NCI-H446 (cell line): Measurements from ENCODE around the gene COMMD9.

ENCODE experiments used
- DNase-seq, 2 experiments: peaks; one replicate each; lab custom pipeline; 2025; lab: John Stamatoyannopoulos, UW

Gene COMMD9

DNA sequence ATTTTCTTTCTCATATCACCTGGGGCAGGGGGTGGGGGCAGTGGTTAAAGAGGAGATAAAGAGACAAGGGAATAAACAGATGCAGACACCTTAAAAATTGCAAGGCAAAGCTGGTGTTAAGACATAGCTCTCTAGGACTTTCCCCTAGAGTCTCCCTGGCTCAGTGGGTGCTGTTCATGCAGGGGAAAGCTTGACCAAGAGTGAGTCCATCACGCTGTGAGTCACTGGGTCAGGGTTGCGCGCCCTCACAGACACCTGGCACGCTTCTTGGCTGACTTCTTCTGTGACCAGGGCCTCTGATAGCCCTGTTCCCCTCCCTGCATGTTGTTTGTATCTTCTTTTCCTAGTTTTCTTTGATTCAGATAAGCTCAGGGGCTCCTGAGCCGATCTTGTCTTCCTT lies 31.9 kb downstream of the COMMD9 start:
- no peak for DNase-seq

DNA sequence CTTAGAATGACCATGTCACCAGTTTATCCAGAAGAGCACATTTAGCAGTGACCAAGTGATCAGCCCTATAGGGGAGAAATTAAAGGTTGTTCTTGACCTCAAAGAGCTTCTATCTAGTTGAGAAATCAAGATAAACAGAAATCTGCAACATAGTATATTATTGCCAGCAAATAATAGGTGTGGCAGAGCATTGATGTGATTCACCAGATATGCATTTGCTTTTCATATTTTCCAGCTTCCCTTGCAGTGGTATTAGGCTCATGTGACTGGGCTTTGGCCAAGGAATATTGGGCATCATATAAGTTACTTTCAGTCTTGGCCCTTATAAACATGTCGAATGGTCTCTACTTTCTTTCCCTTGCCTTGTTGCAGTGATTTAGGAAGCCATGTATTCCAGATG lies 34.5 kb downstream of the COMMD9 start:
- DNase-seq: no peak

DNA sequence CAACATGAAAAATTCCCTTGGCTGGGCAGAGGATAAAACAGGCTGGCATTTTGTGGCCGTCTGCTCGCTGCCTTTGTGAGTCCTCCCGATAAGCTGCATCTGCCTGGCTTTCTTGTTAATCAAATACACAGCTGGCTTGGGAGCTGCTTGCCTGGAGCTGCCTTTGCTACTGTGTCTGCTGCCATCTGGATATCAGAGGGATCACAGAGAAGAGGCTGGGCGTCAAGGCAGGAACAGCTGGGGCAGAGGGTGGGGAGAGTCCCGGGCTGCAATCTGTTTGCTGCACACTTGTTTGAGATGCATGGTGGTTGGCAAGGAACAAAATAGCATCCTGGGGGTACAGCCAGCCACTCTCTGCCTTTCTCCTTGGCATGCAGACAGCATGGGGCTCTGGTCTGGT lies 36.0 kb downstream of the COMMD9 start:
- peak; percentile 89 to 95 for DNase-seq

DNA sequence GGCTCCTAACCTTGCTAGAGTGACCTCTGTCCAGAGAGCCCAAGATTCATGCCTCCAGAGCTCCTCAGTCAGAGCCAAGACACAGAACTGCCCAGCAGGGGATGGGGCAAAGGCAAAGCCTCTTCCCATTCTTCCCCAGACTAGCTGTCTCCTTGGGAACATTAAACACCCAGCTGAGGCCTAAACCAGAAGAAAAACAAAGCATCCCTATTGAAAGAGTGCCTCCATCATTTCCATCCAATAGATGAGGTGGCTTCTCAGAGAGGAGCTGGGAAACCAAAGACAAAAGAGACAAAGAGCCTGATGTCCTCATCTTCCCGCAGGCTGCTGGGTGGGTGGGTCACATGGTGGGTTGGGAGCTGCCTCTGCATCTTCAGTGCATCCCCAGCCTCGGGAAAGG lies 37.4 kb downstream of the COMMD9 start:
- no peak for DNase-seq

DNA sequence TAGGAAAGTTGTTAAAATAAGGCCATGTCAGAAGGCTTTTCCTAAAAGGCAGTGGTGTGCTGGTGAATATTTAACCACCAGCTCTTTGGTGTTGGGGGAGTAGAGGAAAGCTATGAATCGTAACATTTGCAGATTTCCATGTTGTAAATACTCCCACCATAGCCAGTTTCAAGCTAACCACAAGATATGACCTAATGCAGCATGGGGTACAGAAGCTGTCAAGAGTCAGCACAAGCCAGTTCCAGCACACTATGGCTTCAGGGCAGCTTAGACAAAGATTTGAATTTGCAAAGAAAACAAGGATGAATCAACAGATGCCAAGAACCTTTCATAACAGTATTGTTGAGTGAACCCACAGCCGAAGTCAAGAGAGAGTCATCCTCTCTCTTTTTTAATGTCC lies 40.0 kb downstream of the COMMD9 start:
- DNase-seq: no peak

DNA sequence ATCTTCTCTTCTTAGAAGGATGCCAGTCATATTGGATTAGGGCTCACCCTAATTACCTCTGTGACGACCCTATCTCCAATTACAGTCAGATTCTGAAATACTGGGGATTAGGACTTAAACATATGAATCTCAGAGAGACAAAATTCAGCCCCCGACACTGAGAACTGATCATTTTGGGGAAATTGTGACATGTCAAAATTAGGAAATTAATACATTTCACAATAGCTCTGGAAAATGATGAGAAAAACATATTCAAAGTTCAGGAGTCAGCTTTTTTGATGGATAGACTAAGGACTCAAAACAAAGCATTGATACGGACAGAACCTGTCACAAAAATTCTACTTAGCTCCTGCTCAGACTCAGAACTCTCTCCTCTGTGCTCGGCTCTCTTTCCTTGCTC lies 40.8 kb downstream of the COMMD9 start:
- DNase-seq: no peak

DNA sequence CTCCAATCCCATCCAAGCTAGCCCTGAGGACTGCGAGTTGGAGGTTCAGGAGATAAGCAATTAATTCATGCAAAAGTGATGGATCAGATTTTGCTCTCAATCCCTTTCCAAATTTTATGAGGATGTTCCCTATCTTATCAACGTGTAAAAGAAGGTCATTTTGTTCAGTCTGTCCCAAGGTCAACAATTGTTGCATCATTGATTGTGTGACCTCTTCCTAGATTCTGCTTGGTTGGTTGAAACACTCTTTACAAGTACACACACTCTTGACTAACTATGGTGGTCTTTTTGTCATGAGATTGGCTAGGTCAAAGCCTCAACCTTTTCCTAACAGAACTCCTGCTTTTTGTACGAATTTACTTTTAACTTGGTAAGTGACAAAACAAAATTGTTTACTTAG lies 41.7 kb downstream of the COMMD9 start:
- DNase-seq: no peak

DNA sequence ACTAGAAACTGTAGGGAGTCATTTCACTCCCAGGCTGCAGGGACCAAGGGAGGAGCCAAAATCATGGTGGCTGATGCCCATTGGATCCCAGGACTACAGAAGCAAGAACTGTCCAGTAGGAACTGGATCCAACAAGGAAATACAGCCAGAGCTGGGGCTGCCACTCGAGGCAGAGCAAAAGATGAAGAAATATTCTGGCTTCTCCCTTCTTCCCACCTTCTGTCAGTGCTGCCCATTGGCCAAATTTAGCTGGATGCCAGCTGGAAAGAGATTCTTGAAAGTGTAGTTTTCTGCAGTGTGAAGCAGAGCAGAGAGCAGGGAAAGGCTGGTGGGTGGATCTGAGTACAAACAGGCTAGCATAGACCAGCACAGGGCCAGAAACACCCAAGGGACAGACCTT lies 45.6 kb downstream of the COMMD9 start:
- peak; percentile 65 to 94 for DNase-seq

DNA sequence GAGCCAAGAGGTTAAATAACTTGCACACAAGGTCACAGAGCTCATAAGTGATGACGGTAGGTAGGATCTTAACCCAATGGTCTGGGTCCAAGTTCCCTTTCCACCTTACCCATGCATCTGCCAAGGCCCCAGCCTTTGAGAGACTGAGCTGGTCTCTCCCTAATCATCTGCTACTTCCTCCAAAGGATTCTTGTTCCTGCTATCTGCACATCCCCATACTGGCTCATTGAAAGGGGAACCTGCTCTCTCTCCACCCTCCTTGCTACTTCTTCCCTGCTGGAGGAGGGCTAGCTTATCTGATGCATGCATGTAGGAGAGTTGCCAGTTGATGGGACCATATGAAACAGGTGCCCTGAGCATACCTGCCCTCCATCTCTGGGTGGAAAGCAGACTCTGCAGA lies 47.7 kb downstream of the COMMD9 start:
- DNase-seq: no peak

DNA sequence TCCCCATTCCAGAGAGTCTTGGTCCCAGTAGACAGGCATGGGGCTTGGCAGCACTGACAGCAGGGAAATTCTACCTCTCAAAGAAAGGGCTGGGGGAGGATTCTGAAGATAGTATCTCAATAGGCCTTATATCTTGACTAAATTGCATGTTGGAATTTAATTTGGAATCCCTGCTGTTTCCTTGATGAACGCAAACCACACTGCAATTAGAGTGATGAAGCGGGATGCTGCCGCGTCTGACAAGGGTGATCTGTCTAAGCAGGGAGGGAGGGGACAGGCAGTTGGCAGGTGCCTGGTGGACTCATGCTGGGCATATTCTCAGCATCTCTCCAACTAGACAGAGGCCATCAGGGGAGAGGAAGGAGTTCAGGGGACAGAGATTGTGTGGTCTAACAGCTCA lies 48.4 kb downstream of the COMMD9 start:
- peak in 1 of 2 experiments; percentile 56 for DNase-seq

DNA sequence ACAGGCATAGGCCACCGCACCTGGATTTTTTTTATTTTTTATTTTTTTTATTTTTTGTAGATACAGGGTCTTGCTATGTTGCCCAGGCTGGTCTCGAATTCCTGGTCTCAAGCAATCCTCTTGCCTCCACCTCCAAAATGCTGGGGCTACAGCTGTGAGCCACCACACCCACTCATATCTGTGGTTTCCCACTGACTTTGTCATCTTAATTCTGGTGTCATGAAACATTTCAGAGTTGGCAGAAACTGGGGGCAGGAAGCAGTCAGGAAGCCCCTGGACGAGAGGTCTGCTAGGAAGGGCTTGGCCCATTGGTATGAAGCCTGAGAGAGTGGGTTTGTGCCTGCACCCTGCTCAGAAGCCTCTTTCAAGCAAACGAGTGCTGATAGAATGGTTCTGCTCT lies 49.1 kb downstream of the COMMD9 start:
- no peak for DNase-seq

DNA sequence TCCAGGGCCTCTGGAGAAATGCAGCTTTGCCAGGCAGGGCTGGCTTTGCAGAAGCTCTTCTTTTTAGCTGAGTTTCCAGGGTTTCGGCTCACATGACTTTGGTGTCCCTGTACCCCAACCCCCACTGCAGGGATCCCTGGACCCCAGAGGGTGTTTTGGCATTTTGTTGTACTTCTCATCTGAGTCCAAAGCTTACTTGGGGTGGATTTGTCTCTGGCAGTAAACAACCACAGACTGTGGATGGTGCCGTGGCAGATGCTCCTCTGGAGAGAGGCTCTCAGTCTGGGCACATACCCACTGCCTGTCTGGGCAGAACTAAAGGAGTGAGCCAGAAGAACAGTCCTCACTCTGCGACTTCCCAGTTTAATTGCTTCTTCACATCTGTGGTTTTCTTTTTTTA lies 49.6 kb downstream of the COMMD9 start:
- peak; percentile 39 to 84 for DNase-seq

DNA sequence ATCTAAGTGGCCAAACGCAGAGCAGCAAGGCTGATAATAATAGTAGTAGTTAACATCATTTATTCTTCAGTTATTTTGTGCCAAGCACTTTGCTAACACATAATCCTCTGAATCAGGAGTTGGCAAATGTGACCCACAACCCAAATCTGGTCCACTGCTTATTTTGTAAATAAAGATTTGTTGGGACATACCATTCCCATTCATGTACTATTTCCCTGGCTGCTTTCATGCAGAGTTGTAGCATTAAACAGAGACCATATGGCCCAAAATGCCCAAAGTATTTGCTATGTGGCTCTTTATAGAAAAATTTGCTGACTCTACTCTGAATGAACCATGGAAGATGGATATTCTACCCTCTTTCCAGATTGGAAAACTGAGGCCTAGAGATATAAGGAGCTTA lies 50.3 kb downstream of the COMMD9 start:
- peak in 1 of 2 experiments; percentile 40 for DNase-seq

DNA sequence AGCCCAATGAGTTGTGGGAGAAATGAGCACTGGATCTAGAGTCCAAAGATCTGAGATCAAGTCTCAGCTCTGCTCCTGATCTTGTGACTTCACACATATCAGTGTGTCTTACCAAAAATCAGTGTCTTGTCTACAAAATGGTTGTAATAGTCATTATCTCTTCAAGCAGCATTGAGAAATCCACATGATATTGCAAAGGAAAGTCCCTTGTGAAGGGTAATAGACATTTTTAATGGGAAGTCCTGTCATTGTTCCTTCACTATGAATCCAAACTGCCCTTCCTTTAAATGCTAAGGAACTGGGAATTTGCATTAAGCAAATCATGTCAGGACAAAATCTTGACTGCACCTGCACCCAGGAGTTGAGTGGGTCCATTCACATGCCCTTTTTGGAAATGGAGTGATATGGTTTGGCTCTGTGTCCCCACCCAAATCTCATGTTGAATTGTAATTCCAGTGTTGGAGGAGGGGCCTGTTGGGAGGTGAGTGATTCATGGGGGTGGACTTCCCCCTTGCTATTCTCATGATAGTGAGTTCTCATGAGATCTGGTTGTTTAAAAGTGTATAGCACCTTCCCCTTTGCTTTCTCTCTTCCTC lies 51.1 kb downstream of the COMMD9 start:
- no peak for DNase-seq

DNA sequence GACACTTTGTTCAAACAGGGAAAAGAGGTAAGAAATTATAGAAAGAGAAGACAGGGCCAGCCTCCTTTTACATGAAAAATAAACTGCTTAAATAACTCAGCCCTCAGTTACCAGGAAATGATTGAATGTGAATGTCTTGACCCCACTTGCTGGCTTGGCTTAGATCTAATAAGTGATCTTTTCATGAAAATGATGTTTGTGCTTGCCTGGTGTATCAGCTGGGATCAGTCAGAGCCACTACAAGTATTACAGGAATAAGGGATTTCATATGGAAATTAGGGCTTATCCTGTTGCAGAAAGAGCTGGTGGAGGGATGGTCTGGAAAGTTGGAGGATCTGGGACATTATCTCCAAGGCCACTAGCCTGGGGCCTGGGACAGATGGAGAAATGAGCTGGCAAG lies 51.8 kb downstream of the COMMD9 start:
- no peak for DNase-seq

DNA sequence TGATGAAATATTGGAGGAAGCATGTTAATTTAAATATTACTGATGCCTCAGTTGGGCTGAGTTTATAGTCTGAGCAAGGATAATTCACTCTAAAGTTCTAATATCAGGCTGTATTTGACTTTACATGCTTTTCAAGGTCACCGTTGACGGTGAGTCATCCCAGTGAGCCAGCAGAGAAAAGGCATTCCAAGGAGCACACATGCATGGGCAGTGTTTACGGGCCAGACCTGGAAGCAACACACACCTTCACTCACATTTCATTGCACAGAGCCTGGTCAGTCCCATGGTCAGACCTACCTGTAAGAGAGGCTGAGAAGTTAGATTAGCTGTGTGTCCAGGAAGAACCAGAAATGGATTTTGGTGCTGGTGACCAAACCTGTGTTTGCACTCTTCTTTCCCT lies 53.5 kb downstream of the COMMD9 start:
- no peak for DNase-seq

DNA sequence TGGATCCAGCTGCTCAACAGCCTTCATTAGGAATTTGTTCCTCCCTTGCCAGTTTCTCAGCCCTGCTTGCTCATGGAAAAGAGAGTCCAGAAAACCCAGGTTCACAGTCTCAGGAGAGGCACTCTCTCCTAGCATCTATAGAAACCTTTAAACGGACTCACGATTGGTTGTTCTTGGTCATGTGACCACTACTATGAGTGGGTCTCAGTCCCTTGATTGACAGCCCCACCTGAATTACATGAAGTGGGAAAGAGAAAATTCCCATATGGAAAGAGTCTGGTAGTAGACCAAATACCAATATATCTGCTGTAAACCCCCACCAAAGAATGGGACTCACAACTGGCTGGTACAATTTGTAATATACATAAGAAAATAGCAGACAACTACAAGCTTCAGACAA lies 54.4 kb downstream of the COMMD9 start:
- DNase-seq: no peak

DNA sequence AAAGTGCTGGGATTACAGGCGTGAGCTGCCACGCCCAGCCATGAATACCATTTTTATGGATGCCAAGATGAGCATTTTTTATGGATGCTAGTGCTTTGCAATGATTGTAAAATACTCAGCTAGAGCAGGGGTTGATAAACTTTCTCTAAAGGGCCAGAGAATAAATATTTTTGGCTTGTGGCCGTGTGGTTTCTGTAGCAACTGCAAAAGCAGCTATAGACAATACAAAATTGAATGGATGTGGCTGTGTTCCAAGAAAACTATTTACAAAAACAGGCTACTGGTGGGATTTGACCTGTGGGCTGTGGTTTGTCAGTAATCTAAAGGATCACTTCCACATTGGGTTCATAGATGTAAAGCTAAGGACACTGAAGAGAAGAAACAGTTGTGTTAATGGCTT lies 56.0 kb downstream of the COMMD9 start:
- DNase-seq: peak in 1 of 2 experiments; percentile 11

DNA sequence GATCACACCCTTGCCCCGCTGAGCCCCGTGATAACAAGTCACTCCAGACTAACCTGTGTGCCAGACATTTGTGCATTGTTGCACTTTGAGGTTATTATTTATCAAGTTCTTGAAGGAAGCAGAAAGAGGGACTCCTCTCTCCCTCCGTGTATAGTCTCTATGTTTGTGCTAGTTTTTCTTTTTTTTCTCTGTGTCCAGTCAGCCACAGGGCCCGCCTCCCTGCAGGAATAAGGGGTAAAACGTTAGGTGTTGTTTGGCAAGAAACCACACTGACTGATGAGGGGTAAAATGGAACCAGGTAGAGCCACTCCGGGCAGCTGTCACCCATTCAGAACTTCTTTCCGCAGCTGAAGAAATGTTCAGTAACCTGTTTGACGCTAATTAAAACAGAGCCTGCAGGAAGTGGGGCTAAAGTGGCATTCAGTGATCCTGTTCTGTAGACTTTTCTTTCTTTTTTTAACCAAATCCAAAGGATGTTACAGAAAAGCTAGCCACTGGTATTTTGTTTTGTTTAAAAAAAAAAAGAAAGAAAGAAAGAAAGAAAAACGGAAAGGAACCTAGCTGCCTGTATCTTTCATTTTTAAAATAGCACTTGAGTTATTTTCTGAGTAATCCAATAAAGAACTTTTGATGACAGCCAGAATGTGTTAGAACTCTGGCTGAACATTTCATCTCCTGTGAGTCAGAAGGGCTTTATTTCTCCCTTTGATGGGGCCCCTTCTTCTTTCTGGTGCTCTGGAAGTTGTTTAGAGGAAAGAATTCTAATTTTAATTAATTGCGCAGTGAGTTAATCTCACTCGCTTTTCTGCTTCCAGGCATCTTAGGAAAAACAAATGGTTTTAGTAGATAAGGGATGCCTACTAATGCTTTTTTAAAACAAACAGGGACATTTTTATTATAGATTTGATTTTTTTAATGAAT lies 58.2 kb downstream of the COMMD9 start:
- DNase-seq: no peak

DNA sequence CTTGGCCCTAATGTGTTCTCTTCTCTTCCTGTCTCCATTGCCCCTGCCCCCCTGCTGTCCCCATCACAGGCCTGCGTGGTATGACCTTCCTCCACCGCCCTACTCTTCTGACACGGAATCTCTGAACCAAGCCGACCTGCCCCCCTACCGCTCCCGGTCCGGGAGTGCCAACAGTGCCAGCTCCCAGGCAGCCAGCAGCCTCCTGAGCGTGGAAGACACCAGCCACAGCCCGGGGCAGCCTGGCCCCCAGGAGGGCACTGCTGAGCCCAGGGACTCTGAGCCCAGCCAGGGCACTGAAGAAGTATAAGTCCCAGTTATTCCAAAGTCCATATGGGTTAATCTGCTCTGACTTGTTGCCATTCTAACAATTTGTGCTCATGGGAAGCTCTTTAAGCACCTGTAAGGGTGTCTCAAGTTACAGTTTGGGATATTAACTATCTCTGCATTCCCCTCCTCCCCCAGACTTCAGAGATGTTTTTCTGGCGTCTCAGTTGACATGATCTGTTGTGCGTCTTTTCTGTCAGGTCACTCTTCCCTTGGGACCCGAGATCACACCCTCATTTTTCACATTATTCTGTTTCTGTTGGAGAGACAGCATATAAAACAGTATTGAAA lies 60.0 kb downstream of the COMMD9 start:
- no peak for DNase-seq

DNA sequence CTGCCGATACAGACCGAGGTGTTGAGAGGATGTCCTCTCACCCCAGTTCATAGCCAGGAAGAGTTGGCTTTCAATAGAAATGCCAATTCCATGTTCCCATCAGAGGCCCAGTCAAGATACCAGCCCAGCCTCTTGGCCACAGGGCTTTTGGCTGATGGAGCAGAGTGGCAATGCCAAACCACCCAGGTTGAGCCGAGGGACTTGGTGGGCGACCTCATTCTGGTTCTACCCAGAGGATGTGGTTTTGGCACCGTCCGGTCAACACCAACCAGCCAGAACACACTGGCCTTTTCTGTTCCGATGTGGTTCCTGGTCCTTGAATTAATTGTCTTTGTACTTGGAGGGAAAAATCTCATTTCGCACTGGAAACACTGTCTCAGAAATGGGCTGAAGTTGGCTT lies 60.5 kb downstream of the COMMD9 start:
- no peak for DNase-seq

DNA sequence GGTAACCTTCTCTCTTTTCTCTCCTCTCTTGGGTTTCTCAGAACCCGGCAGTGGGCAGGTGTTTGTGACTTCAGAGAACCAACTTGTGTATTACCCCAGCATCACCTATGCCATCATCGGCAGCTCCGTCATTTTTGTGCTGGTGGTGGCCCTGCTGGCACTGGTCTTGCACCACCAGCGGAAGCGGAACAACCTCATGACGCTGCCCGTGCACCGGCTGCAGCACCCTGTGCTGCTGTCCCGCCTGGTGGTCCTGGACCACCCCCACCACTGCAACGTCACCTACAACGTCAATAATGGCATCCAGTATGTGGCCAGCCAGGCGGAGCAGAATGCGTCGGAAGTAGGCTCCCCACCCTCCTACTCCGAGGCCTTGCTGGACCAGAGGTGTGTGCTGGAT lies 62.2 kb downstream of the COMMD9 start:
- no peak for DNase-seq

DNA sequence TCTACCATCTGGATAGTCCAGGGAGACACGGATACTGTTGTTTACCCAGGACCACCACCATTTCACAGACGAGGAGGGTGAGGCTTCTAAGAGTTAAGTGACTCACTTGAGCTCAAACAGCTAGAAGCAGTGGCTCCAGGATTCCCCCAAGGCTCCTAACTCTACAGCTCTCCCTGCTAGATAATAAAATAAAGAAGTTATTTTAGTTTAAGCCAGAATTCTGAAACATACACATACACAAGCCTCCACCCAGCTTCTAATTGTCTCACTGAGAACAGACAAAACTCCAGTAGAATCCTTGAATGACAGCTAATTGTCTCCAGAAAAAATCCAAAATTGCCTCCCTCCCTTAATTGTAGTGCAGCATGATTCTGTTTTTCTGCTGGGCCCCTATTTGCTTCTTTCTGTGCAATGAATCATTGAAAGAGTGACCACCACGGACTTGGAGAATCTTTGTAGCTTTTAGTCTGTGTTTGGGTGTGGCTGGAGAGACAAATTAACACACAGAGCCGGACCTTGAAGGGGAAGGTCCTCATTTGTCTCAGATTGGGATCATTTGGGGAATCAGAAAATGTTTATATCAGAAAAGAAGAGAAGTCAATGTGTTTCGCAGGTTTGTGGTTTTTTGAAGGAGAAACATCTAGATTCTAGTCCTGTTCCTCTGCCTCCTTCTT lies 64.9 kb downstream of the COMMD9 start:
- DNase-seq: no peak
